SK-N-MC (cell line): Measurements from ENCODE around the gene CERS2.

Source experiments
- EZH2 ChIP-seq: fragments of 200-600 bp; sonication (generic); IDR thresholded peaks from one replicate; pipeline ENCODE4 v1.6.1; 2017; ENCODE audit warnings: antibody characterized with exemption
- POLR2AphosphoS5 ChIP-seq: IDR thresholded peaks from 2 replicates; pipeline ENCODE4 v1.6.1; 2012; ENCODE audit warnings: mild to moderate bottlenecking, low read depth, low read length, borderline replicate concordance

DNA sequence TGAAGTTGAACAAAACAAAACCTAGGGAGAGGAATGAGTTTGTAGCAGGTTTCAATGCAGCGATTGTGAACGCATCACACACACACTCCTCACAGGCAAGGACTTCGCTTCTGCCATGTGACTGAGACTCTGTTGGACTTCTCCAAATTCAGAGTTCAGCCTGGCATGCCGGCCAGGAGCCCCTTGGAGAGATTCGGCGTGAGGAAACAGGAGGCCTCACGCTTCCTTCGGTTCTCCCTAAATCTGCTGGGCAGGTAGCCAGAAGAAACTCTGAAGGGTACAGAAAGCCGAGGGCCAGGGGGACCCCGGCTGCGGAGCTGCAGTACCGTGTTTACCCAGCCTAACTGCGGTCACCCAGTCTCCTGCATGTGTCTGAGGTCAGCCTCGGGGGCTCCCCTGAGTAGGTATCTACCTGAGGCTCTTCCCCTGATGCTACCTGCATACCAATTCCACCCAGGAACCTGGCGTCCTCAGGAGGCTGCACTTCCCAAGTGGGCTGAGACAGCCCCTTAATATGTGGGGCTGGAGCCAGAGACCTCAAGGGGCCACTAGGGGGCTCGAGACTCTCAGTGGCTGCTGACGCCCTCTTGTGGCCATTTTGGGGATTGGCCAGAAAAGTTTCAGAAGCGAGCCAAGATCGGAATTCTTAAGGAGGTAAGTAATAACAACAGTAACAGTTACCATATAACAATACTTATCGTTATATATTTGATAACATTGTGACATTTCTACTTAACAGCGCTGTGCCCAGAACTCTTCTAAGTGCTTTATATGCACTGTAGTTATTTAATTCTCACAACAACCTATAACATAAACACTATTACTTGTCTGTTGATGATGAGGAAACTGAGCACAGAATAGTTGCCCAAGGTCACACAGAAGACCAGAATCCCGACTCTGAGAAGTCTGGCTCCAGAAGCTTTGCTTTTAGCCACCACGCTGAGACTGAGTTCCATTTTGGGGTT is 4.7 kb upstream of the CERS2 start:
- TF ChIP-seq EZH2 (no peak), POLR2AphosphoS5 (no peak)
